Activated CD8-positive, alpha-beta memory T cell treated with anti-CD3 and anti-CD28 coated beads, Interleukin-2, amount 50 U/mL, for 4 hours (primary cell): Measurements from ENCODE around the gene GAS5.
"Not testable (repeated sequence)": the region's sequence is repeated elsewhere in the genome, so short reads cannot be mapped to it uniquely, and the experiment has no call there.

Experiments used
- DNase-seq: peaks from one replicate; pipeline ENCODE4 v3.0.0-alpha.2; 2020

Gene GAS5

GRCh38 chr1:173868266-173869020, 654 bp upstream of the GAS5 start, which contains the start of gene ZBTB37:
Gene ZBTB37, plus strand, starts transcription at chr1:173868380. Its CDS starts 1,846 bp downstream, at chr1:173870226.
- peak; percentile 93 for DNase-seq

GRCh38 chr1:173867141-173867752, 542 bp downstream of the GAS5 start:
- peak; percentile 23 for DNase-seq

DNA sequence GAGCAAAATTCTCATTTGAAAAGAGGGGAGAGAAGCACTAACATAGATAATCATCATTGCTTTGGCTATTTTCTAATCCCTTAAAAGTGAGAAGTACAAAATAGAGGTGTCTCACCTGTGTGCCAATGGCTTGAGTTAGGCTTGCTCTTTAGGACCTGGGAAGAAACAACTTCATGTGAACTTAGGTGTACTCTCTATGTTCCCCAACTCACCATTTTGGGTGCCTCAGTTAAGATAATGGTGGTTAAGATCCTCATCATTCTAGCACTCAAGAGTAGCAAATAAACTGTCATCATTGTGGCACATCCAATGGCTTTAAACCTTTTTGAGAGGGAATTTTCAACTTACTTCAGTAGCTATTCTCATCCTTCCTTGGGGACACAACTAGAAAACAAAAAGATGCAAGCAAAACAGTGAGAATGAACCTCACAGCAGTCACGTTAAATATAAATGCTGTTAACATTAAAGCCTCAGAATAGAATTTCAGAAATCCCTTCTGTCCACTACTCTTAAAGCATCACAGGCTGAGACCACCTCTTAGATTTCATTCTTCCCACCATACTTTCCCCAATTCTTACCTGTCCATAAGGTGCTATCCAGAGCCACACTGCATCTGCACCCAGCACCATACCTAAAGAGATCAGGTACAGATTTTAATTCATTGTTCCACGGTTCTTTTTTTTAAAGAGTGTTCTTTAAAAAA, 1.2 kb downstream of the GAS5 start:
- no peak for DNase-seq

DNA sequence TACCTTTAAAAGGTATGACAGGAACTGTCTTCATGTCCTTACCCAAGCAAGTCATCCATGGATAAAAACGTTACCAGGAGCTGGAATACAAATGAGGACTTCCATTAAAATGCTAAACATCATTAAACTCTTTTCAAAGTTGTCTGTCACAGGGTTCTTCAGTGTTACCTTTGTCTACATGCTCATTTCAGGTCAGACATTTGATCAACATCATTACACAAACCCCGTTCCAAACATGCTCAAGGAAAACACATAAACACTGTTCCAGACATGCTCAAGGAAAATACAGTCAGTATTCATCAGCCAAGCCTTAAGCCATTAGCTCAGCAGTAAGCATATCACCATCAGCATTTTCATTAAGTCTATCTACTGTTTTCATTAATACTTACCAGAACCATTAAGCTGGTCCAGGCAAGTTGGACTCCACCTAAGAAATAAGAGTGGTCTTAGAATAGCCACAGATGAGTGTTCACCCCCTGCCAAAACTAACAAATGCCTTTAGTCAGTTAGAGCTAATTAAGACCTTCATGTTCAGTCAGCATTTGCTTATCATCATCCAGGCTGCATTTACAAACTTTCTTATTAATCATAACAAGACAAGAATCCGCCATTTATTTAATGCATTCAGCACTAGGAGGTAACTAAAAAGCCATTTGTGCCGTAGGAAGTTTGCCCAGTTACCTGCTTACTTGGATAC, 2.2 kb downstream of the GAS5 start:
- no peak for DNase-seq

- DNase-seq: no peak
These were observed 3.5 kb downstream of the GAS5 start for GRCh38 chr1:173864179-173864867.

- DNase-seq: no peak
These were observed 4.3 kb downstream of the GAS5 start for GRCh38 chr1:173863224-173864161.

- no peak for DNase-seq
These were observed 5.0 kb downstream of the GAS5 start for GRCh38 chr1:173862769-173863223.

GRCh38 chr1:173862146-173862768, 5.5 kb downstream of the GAS5 start:
- DNase-seq: not testable (repeated sequence)

DNA sequence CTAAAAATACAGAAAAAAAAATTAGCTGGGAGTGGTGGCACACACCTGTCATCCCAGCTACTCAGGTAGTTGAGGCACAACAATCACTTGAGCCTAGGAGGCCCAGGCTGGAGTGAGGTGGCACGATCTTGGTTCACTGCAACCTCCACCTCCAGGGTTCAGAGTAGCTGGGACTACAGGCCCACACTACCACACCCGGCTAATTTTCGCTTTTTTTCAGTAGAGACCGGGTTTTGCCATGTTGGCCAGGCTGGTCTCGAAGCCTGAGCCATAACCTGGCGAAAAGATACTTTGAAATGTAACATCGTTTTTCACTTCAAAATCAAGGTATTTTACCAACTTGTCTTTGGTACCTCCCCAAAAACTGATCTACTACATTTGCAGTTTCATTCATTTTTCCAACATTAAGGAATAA, 6.1 kb downstream of the GAS5 start:
- no peak for DNase-seq

DNA sequence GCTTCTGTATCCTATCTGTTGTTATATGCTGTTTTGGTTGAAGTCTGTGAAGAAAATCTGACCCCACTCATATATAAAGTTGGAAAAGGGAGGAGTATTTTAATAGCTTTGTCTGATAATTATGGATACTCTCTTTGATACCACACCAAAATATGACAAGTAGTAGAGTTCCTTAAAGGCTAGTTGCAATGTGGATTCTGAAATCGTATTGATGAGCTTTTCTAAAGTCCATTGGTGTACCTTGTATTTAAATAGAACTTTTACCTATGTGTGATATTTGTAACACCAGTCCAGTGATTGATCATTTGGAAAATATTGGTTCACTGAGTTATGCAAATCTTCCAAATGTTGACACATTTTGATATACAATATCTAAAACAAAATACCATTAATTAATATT, 7.7 kb downstream of the GAS5 start:
- no peak for DNase-seq

DNA sequence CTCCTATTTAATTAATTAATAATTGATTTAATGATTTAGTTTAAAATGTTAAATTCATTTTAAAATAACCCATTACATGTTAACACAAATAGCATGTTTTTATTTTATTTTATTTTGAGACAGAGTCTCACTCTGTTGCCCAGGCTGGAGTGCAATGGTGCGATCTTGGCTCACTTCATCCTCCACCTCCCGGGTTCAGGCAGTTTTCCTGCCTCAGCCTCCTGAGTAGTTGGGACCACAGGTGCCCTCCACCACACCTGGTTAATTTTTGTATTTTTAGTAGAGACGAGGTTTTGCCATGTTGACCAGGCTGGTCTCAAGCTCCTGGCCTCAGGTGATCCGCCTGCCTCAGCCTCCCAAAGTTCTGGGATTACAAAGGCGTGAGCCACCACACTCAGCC, 8.2 kb downstream of the GAS5 start:
- not testable (repeated sequence) for DNase-seq

- DNase-seq: no peak
These were observed 10.3 kb downstream of the GAS5 start for GRCh38 chr1:173857363-173857917.

GRCh38 chr1:173856903-173857302, 10.9 kb downstream of the GAS5 start:
- no peak for DNase-seq

- no peak for DNase-seq
These were observed 11.8 kb downstream of the GAS5 start for GRCh38 chr1:173856014-173856413.

DNA sequence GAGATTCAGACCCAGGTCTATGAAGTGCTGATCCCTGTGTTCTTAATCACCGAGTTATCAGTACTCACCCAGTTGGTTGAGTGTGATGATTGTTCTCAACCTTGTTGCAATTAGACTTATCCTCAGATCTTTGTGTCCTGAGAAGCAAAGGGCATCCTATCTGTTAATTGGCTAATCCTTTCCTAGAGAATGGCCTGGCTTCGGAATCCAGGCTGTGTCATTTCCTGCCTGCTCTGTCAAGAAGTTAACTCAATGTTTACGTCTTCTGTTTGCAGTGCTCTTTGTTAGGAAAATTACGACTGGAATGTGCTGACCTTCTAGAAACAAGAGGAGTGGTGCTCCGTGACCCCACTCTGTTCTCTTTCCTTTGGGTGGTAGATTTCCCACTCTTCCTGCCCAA, 14.7 kb downstream of the GAS5 start:
- no peak for DNase-seq

DNA sequence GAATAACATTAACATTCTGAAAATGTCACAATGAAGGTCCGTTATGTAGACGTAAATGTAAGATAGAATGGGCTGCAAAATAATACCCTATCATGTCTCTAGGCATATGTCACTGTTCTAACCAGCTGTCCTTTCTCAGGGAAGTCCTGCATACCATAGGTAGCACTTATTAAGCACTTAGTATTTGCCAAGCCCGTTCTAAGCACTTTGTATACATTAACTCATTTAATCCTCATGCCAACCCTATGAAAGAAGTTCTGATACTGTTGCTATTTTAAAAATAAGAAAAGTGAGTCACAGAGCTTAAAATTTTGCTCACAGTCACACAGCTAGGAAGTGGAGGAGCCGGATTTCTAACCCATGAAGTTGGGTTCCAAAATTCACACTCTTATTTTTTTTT, 15.7 kb downstream of the GAS5 start:
- no peak for DNase-seq

- DNase-seq: no peak
These were observed 35.0 kb downstream of the GAS5 start for GRCh38 chr1:173832748-173833147.

DNA sequence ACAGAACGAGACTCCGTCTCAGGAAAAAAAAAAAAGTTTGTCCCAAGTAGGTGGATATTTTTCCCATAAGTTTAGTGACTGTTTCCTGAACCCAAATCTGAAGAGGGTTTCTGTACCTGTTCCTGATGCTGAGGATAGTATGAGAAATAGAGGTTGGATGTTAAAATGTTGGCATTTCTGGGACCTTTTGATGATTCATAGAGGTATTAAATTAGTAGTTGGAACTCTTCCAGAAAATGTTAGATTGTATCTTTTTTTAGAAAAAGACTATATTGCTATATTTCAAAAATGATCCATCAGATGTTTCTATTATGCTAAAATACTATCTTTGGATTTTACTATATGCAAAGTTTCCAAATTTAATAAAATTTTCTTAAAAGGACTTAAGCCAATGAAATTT, 40.2 kb downstream of the GAS5 start:
- no peak for DNase-seq

- peak; percentile 85 for DNase-seq
These were observed 43.3 kb downstream of the GAS5 start, which contains the start of the genes CENPL and DARS2 for GRCh38 chr1:173824315-173825081. Gene CENPL, minus strand, starts transcription at chr1:173824883. Its CDS starts 13,584 bp downstream, at chr1:173811299. Gene DARS2, plus strand, starts transcription at chr1:173824673. Its CDS starts 557 bp downstream, at chr1:173825230.
